Tibial nerve (tissue), 4 donors: ENCODE measurements around the gene AIMP1. TPM values are rescaled to one million over a fixed set of nuclear protein-coding genes. Genes with fewer than 3 reads are reported as not detected.

Source experiments
- DNase-seq, 2 donors: peaks; one replicate each; pipeline ENCODE4 v3.0.0-alpha.2; 2019; ENCODE audit warnings: low spot score in 2 of 2
- H3K27ac ChIP-seq, 4 donors: fragments of 200-600 bp; sonication (generic) in 3 of 4; one replicate each; pipeline ENCODE4 v1.5.1; 2017 to 2019; ENCODE audit warnings: mild to moderate bottlenecking in 1 of 4
- H3K27me3 ChIP-seq, 2 donors: fragments of 200-600 bp; sonication (generic) in 1 of 2; one replicate each; pipeline versions ENCODE4 v1.5.1 to v1.6.0; 2017 to 2019
- H3K36me3 ChIP-seq, 3 donors: fragments of 200-600 bp; sonication (generic); one replicate each; pipeline ENCODE4 v1.5.1; 2018 to 2019
- H3K4me1 ChIP-seq, 4 donors: fragments of 200-600 bp; sonication (generic) in 3 of 4; one replicate each; pipeline ENCODE4 v1.5.1; 2017 to 2019
- H3K4me3 ChIP-seq, 4 donors: fragments of 200-600 bp; sonication (generic) in 3 of 4; one replicate each; pipeline ENCODE4 v1.5.1; 2017 to 2019; ENCODE audit warnings: mild to moderate bottlenecking in 1 of 4, moderate library complexity in 1 of 4
- H3K9me3 ChIP-seq, 4 donors: fragments of 200-600 bp; sonication (generic) in 3 of 4; one replicate each; pipeline ENCODE4 v1.5.1; 2017 to 2019
- CTCF ChIP-seq, 5 experiments: fragments of 200-600 bp in 3 of 5; fragments of 450-650 bp in 2 of 5; sonication (generic) in 3 of 5; IDR thresholded peaks; one replicate each; pipeline ENCODE4 v1.5.1; 2016 to 2019; ENCODE audit warnings: antibody characterized with exemption in 5 of 5, mild to moderate bottlenecking in 3 of 5, moderate library complexity in 2 of 5
- EP300 ChIP-seq, 2 donors: sonication (generic); formaldehyde crosslinking; IDR thresholded peaks; one replicate each; pipeline ENCODE4 v1.6.1; 2017; ENCODE audit warnings: antibody characterized with exemption in 2 of 2, mild to moderate bottlenecking in 1 of 2
- POLR2A ChIP-seq, 2 donors: fragments of 450-650 bp; IDR thresholded peaks; one replicate each; pipeline ENCODE4 v1.6.1; 2017; ENCODE audit warnings: antibody characterized with exemption in 2 of 2, mild to moderate bottlenecking in 2 of 2, moderate library complexity in 2 of 2
- WGBS, 2 donors: methylation state at CpG; one replicate each; pipeline ENCODE4 v1.1.5; 2018; 5-methylcytosine and 5-hydroxymethylcytosine counted together
- total RNA-seq, 4 donors: library from RNA; depleted of rRNA; stranded (reverse); fragments of >200 nt; gene quantifications; one replicate each; pipeline ENCODE4 v1.1.0, GENCODE V29; 2016

The AIMP1 gene
- total RNA-seq, 4 donors from 2014 or later, result 19.3 to 26.7 (median 21.2) TPM

- DNase-seq, result no peak
- no peak overlapping the region for H3K27ac ChIP-seq
- H3K4me1 ChIP-seq, result peaks cover 0 to 13% (median 0%) of the 10 kb centered on the region in 4 donors
- TF ChIP-seq CTCF (IDR thresholded peaks at IDR 0.05), result no peak
- no peak for TF ChIP-seq POLR2A (IDR thresholded peaks at IDR 0.05)
- TF ChIP-seq EP300 (IDR thresholded peaks at IDR 0.05), result no peak
- no peaks in the 10 kb centered on the region for H3K36me3 ChIP-seq
- no peak overlapping the region for H3K4me3 ChIP-seq
- no peaks in the 10 kb centered on the region for H3K9me3 ChIP-seq
- no peaks in the 10 kb centered on the region for H3K27me3 ChIP-seq
Observed at GRCh38 chr4:106371161-106371560, 54.8 kb downstream of the AIMP1 start.

DNA sequence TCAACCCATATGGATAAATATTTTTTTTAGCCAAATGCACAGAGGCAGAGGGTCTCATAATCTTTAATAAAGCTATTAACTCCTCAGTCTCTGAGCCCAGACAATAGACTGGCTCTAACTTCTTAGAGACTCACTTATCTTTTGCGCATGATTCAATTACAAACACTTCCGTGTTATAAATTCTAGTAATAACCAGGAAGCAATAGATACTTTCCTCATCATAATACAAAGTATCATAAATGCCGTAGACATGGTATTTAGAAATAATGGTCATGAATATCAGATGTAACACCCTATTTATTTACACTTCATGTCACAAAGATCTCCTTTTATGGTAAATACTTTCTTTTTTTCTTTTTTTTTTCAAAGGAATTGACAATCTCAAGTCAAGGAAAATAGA is 56.7 kb downstream of the AIMP1 start:
- no peaks in the 10 kb centered on the region for H3K9me3 ChIP-seq
- no peak overlapping the region for H3K27ac ChIP-seq
- no peak for DNase-seq
- TF ChIP-seq POLR2A (IDR thresholded peaks at IDR 0.05) (no peak), EP300 (IDR thresholded peaks at IDR 0.05) (no peak), CTCF (IDR thresholded peaks at IDR 0.05) (no peak)
- H3K4me3 ChIP-seq, result no peak overlapping the region
- WGBS, 2 donors, result 83 to 87% methylated on average over 3 of the region's 3 CpGs
- H3K27me3 ChIP-seq, result no peaks in the 10 kb centered on the region
- peaks cover 0 to 9% (median 0%) of the 10 kb centered on the region in 4 donors for H3K4me1 ChIP-seq
- H3K36me3 ChIP-seq, result no peaks in the 10 kb centered on the region

GRCh38 chr4:106380179-106380578 is 63.8 kb downstream of the AIMP1 start:
- no peak overlapping the region for H3K4me3 ChIP-seq
- peaks cover 0 to 5% (median 0%) of the 10 kb centered on the region in 4 donors for H3K9me3 ChIP-seq
- DNase-seq, result no peak
- H3K27ac ChIP-seq, result no peak overlapping the region
- no peaks in the 10 kb centered on the region for H3K27me3 ChIP-seq
- TF ChIP-seq EP300 (IDR thresholded peaks at IDR 0.05), result no peak
- TF ChIP-seq POLR2A (IDR thresholded peaks at IDR 0.05), result no peak
- TF ChIP-seq CTCF (IDR thresholded peaks at IDR 0.05), result no peak
- H3K36me3 ChIP-seq, result no peaks in the 10 kb centered on the region
- H3K4me1 ChIP-seq, result no peaks in the 10 kb centered on the region

DNA sequence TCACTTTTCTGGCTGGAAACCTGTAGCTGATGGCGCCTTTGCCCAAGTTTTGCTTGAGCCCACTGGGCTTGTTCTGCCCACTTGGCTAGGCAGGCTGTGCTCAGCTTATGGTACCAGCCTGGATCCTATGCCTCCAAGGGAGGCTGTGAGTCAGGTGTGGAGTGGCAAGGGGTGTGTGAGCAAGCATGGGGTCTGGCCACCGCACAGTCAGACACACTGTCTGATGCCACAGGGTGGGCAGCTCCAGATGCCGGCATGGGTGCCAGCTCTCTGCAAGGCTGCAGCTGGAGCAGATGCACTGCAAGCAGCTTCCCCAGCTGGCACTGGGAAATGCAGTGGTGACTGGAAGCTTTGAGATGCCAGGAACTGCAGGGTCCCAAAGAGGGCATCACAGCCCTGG is 68.5 kb downstream of the AIMP1 start:
- no peak for TF ChIP-seq POLR2A (IDR thresholded peaks at IDR 0.05)
- TF ChIP-seq CTCF (IDR thresholded peaks at IDR 0.05), result no peak
- no peak for TF ChIP-seq EP300 (IDR thresholded peaks at IDR 0.05)
- DNase-seq, result no peak
- Histone ChIP-seq H3K9me3 (peaks cover 0 to 12% (median 0%) of the 10 kb centered on the region in 4 donors), H3K36me3 (no peaks in the 10 kb centered on the region), H3K4me1 (no peaks in the 10 kb centered on the region), H3K27me3 (no peaks in the 10 kb centered on the region), H3K27ac (no peak overlapping the region), H3K4me3 (no peak overlapping the region)
- 91 to 100% methylated on average over 1 to 3 of the region's 3 CpGs for WGBS, 2 donors

DNA sequence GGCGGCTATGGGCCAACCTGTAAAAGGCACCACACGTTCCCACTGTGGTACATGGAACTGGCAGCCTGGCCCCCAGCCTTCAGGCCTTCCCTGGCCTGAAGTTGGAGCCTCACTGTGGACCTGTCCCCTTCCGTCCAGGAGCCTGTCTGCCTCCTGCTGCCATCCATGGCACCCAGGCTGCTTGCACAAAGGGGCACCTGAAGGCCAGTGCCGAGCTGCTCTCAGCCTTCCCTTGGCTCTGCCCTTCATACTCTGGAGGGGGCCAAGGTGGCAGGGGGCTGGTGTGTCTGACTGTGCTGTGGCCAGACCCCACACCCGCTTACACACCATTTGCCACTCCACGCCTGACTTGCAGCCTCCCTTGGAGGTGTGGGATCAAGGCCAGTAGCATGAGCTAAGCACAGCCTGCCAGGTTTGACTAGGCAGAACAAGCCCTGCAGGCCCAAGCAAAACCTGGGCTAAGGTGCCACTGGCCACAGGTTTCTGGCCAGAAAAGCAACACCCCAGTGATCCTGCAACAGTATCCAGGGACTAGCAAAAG is 69.6 kb downstream of the AIMP1 start:
- H3K9me3 ChIP-seq, result peaks cover 0 to 12% (median 0%) of the 10 kb centered on the region in 4 donors
- no peak overlapping the region for H3K27ac ChIP-seq
- no peaks in the 10 kb centered on the region for H3K4me1 ChIP-seq
- TF ChIP-seq EP300 (IDR thresholded peaks at IDR 0.05) (no peak), CTCF (IDR thresholded peaks at IDR 0.05) (no peak), POLR2A (IDR thresholded peaks at IDR 0.05) (no peak)
- H3K36me3 ChIP-seq, result no peaks in the 10 kb centered on the region
- H3K27me3 ChIP-seq, result no peaks in the 10 kb centered on the region
- DNase-seq, result no peak
- no peak overlapping the region for H3K4me3 ChIP-seq
- 89 to 90% methylated on average over 5 to 6 of the region's 6 CpGs for WGBS, 2 donors
